SK-N-SH (cell line): ENCODE results near the gene CAPN3. TPM values are rescaled to one million over a fixed set of nuclear protein-coding genes. Genes with fewer than 3 reads are reported as not detected.

Source experiments
- CTCF ChIA-PET: fragments of 300-600, 350-600 bp; formaldehyde crosslinking; extraction: SDS; loops from one replicate; lab custom pipeline; 2021; lab: Yijun Ruan, JAX
- POLR2A ChIA-PET: fragments of 350-600 bp; sonication (Branson Sonifier 250); formaldehyde crosslinking; extraction: SDS; loops from one replicate; lab custom pipeline; 2020; ENCODE audit warnings: antibody characterized with exemption, inconsistent platforms; lab: Yijun Ruan, JAX
- DNase-seq: peaks from one replicate; pipeline ENCODE4 v3.0.0; 2012
- H2AFZ ChIP-seq: fragments of 200-600 bp; sonication (generic); 2 replicates; pipeline ENCODE4 v1.8.1; 2016; ENCODE audit warnings: antibody characterized with exemption, mild to moderate bottlenecking, low read depth
- H3F3A ChIP-seq: fragments of 200-600 bp; sonication (generic); replicated peaks from 2 replicates; pipeline ENCODE3; 2016; ENCODE audit warnings: antibody characterized with exemption, mild to moderate bottlenecking; ENCODE audit not compliant: insufficient read depth
- H3K27ac ChIP-seq, 2 experiments: fragments of 200-500 bp in 1 of 2; fragments of 200-600 bp in 1 of 2; sonication (Bioruptor generic) in 1 of 2; sonication (generic), shearing (Covaris generic) in 1 of 2; 2 replicates each; pipeline versions ENCODE4 v1.5.1 to v1.6.1; 2014 to 2016; ENCODE audit warnings: low read depth in 2 of 2, inconsistent platforms in 1 of 2, low read length in 1 of 2, mild to moderate bottlenecking in 1 of 2, mixed read lengths in 1 of 2
- H3K27me3 ChIP-seq: fragments of 200-600 bp; sonication (generic), shearing (Covaris generic); 2 replicates; pipeline ENCODE4 v1.6.1; 2016; ENCODE audit warnings: mixed run types; ENCODE audit not compliant: insufficient read depth
- H3K36me3 ChIP-seq, 2 experiments: fragments of 200-500 bp in 1 of 2; fragments of 200-600 bp in 1 of 2; sonication (Bioruptor generic) in 1 of 2; sonication (generic) in 1 of 2; replicated peaks in 1 of 2; 2 replicates each; pipeline versions ENCODE3 to v1.5.1; 2014 to 2016; ENCODE audit warnings: low read length in 1 of 2, mild to moderate bottlenecking in 1 of 2; ENCODE audit not compliant: insufficient read depth in 2 of 2, control insufficient read depth in 1 of 2
- H3K4me1 ChIP-seq, 2 experiments: fragments of 200-500 bp in 1 of 2; fragments of 200-600 bp in 1 of 2; sonication (Bioruptor generic) in 1 of 2; sonication (generic), shearing (Covaris generic) in 1 of 2; 2 replicates each; pipeline versions ENCODE4 v1.5.1 to v1.6.1; 2014 to 2016; ENCODE audit warnings: low read depth in 1 of 2, low read length in 1 of 2, mixed run types in 1 of 2; ENCODE audit not compliant: insufficient read depth in 2 of 2, control insufficient read depth in 1 of 2
- H3K4me2 ChIP-seq: fragments of 200-600 bp; sonication (generic), shearing (Covaris generic); 2 replicates; pipeline ENCODE4 v1.6.1; 2017; ENCODE audit warnings: mixed run types
- H3K4me3 ChIP-seq, 2 experiments: fragments of 200-500 bp in 1 of 2; fragments of 200-600 bp in 1 of 2; sonication (Bioruptor generic) in 1 of 2; sonication (generic), shearing (Covaris generic) in 1 of 2; 2 replicates each; pipeline versions ENCODE4 v1.5.1 to v1.8.1; 2014 to 2016; ENCODE audit warnings: low read depth in 2 of 2, inconsistent platforms in 1 of 2, low read length in 1 of 2, mild to moderate bottlenecking in 1 of 2, mixed read lengths in 1 of 2, moderate library complexity in 1 of 2
- H3K79me2 ChIP-seq: fragments of 200-600 bp; sonication (generic); 2 replicates; pipeline ENCODE4 v1.8.1; 2017; ENCODE audit warnings: mild to moderate bottlenecking; ENCODE audit not compliant: insufficient read depth
- H3K9ac ChIP-seq: fragments of 200-600 bp; sonication (generic); 2 replicates; pipeline ENCODE4 v1.6.1; 2017; ENCODE audit warnings: mixed run types
- H3K9me2 ChIP-seq: fragments of 200-600 bp; sonication (generic); 2 replicates; pipeline ENCODE4 v1.6.1; 2017; ENCODE audit warnings: mixed run types
- H3K9me3 ChIP-seq: fragments of 200-600 bp; sonication (generic); 2 replicates; pipeline ENCODE4 v1.6.1; 2017; ENCODE audit warnings: mixed run types, mild to moderate bottlenecking, moderate library complexity
- H4K20me1 ChIP-seq: fragments of 200-600 bp; sonication (generic); 2 replicates; pipeline ENCODE4 v1.6.1; 2017; ENCODE audit warnings: mild to moderate bottlenecking, mixed run types; ENCODE audit not compliant: insufficient read depth
- ELF1 ChIP-seq: IDR thresholded peaks from 2 replicates; pipeline ENCODE4 v1.4.0; 2012
- EP300 ChIP-seq, 2 experiments: IDR thresholded peaks; 2 replicates each; pipeline versions ENCODE4 v1.4.0 to v1.6.1; 2012; ENCODE audit warnings: borderline replicate concordance in 1 of 2, low read depth in 1 of 2, low read length in 1 of 2
- EZH2phosphoT487 ChIP-seq: fragments of 200-600 bp; sonication (generic); IDR thresholded peaks from 2 replicates; pipeline ENCODE4 v1.6.1; 2017; ENCODE audit warnings: low read depth, mixed run types, mild to moderate bottlenecking, antibody characterized with exemption, moderate library complexity, borderline replicate concordance
- FOSL2 ChIP-seq: IDR thresholded peaks from 2 replicates; pipeline ENCODE4 v1.4.0; 2012; ENCODE audit warnings: low read depth, mild to moderate bottlenecking, moderate library complexity, borderline replicate concordance
- GABPA ChIP-seq: IDR thresholded peaks from 2 replicates; pipeline ENCODE4 v1.4.0; 2012; ENCODE audit warnings: low read depth, mild to moderate bottlenecking
- GATA2 ChIP-seq: sonication (generic); formaldehyde crosslinking; IDR thresholded peaks from 2 replicates; pipeline ENCODE4 v1.5.0; 2020; ENCODE audit warnings: mild to moderate bottlenecking, missing genetic modification reagents
- MAX ChIP-seq: IDR thresholded peaks from 2 replicates; pipeline ENCODE4 v1.4.0; 2012; ENCODE audit warnings: low read depth
- MXI1 ChIP-seq: IDR thresholded peaks from 2 replicates; pipeline ENCODE4 v1.6.1; 2012; ENCODE audit warnings: mild to moderate bottlenecking, low read depth, low read length, improper control_type of control experiment
- NRF1 ChIP-seq: IDR thresholded peaks from 2 replicates; pipeline ENCODE4 v1.6.1; 2012; ENCODE audit warnings: low read depth, mild to moderate bottlenecking, low read length
- PBX3 ChIP-seq: IDR thresholded peaks from 2 replicates; pipeline ENCODE4; 2012
- POLR2AphosphoS5 ChIP-seq: IDR thresholded peaks from 2 replicates; pipeline ENCODE4 v1.6.1; 2012; ENCODE audit warnings: low read depth, low read length
- RAD21 ChIP-seq: IDR thresholded peaks from 2 replicates; pipeline ENCODE4 v1.6.1; 2012; ENCODE audit warnings: mild to moderate bottlenecking, low read length
- RCOR1 ChIP-seq: fragments of 150-350 bp; IDR thresholded peaks from 2 replicates; pipeline ENCODE4 v1.6.1; 2017; ENCODE audit warnings: antibody characterized with exemption, low read length
- REST ChIP-seq: IDR thresholded peaks from 2 replicates; pipeline ENCODE4 v1.6.1; 2012; ENCODE audit warnings: mild to moderate bottlenecking, low read depth, low read length, moderate library complexity
- RXRA ChIP-seq: IDR thresholded peaks from 2 replicates; pipeline ENCODE4 v1.4.0; 2012; ENCODE audit warnings: low read depth, mild to moderate bottlenecking, borderline replicate concordance
- SIN3A ChIP-seq: IDR thresholded peaks from 2 replicates; pipeline ENCODE4 v1.6.1; 2012; ENCODE audit warnings: low read depth, mild to moderate bottlenecking, low read length, moderate library complexity, borderline replicate concordance
- TCF12 ChIP-seq: IDR thresholded peaks from 2 replicates; pipeline ENCODE4 v1.4.0; 2012
- USF1 ChIP-seq: IDR thresholded peaks from 2 replicates; pipeline ENCODE4 v1.4.0; 2012; ENCODE audit warnings: low read depth, borderline replicate concordance
- USF2 ChIP-seq: fragments of 150-350 bp; IDR thresholded peaks from 2 replicates; pipeline ENCODE4 v1.6.1; 2017; ENCODE audit warnings: antibody characterized with exemption, low read length, low read depth, borderline replicate concordance
- YY1 ChIP-seq: IDR thresholded peaks from 2 replicates; pipeline ENCODE4 v1.4.0; 2012; ENCODE audit warnings: low read depth, mild to moderate bottlenecking
- WGBS: methylation state at CpG from one replicate; pipeline ENCODE4 v1.1.6; 2017; ENCODE audit warnings: low lambda C conversion rate; 5-methylcytosine and 5-hydroxymethylcytosine counted together
- polyA plus RNA-seq, 3 experiments: library from polyadenylated mRNA; depleted of rRNA; stranded (reverse); fragments of >200 nt; gene quantifications; 2 replicates each; pipeline ENCODE4 v1.2.3, GENCODE V29; 2012

CAPN3 gene
- polyA plus RNA-seq, 1 of the 3 experiments (the other 2 are of a cell fraction): 1.8 TPM

- H3K27me3 ChIP-seq: no peaks in the 10 kb centered on the region
- H3K9ac ChIP-seq: no peak overlapping the region
- CTCF ChIA-PET: no interaction called here
- H3K9me3 ChIP-seq: no peaks in the 10 kb centered on the region
- H3K9me2 ChIP-seq: no peaks in the 10 kb centered on the region
- no peaks in the 10 kb centered on the region for H3K36me3 ChIP-seq
- DNase-seq: no peak
- H3K4me1 ChIP-seq: no peaks in the 10 kb centered on the region
- H3F3A ChIP-seq: no peaks in the 10 kb centered on the region
- no peak overlapping the region for H2AFZ ChIP-seq
- H3K4me2 ChIP-seq: no peak overlapping the region
- TF ChIP-seq TCF12 (no peak), FOSL2 (no peak), SIN3A (no peak), RAD21 (no peak), YY1 (no peak), EP300 (IDR thresholded peaks at IDR 0.05; ENCODE audit: borderline replicate concordance in 1 of 2, low read depth in 1 of 2, low read length in 1 of 2) (no peak), MAX (no peak), PBX3 (no peak), ELF1 (no peak)
- TF ChIP-seq, all 33 proteins: peak for 0
- no peaks in the 10 kb centered on the region for H3K79me2 ChIP-seq
- no peak overlapping the region for H3K4me3 ChIP-seq
- 83% methylated on average over 7 of the region's 11 CpGs for WGBS
- H3K27ac ChIP-seq: no peak overlapping the region
- H4K20me1 ChIP-seq: no peaks in the 10 kb centered on the region
- POLR2A ChIA-PET: no interaction called here
These were observed 33.2 kb downstream of the CAPN3 start for GRCh38 chr15:42392309-42393024.

GRCh38 chr15:42394106-42394505 is 34.8 kb downstream of the CAPN3 start:
- Histone ChIP-seq H3K4me1 (no peaks in the 10 kb centered on the region), H3K4me2 (no peak overlapping the region), H3F3A (no peaks in the 10 kb centered on the region), H4K20me1 (no peaks in the 10 kb centered on the region), H2AFZ (no peak overlapping the region), H3K4me3 (no peak overlapping the region), H3K79me2 (no peaks in the 10 kb centered on the region), H3K9me2 (no peaks in the 10 kb centered on the region), H3K27ac (no peak overlapping the region), H3K9me3 (no peaks in the 10 kb centered on the region), H3K27me3 (no peaks in the 10 kb centered on the region), H3K9ac (no peak overlapping the region), H3K36me3 (no peaks in the 10 kb centered on the region)
- CTCF ChIA-PET: no interaction called here
- POLR2A ChIA-PET: no interaction called here
- DNase-seq: no peak
- WGBS: 84% methylated on average over 13 of the region's 13 CpGs
- TF ChIP-seq TCF12: no peak
- TF ChIP-seq SIN3A: no peak
- no peak for TF ChIP-seq REST
- TF ChIP-seq YY1: no peak
- TF ChIP-seq MAX: no peak
- no peak for TF ChIP-seq USF2
- no peak for TF ChIP-seq MXI1
- TF ChIP-seq RCOR1: no peak
- TF ChIP-seq GABPA: no peak
- no peak for TF ChIP-seq FOSL2
- no peak for TF ChIP-seq POLR2AphosphoS5
- TF ChIP-seq NRF1: no peak
- TF ChIP-seq USF1: no peak
- TF ChIP-seq EZH2phosphoT487: no peak
- no peak for TF ChIP-seq RXRA
- TF ChIP-seq GATA2: no peak
